Measurements from ENCODE around the gene NEURL1B.
A peak's percentile ranks its signal among the peaks of the same experiment; 100 is the strongest.

Gene NEURL1B

DNA sequence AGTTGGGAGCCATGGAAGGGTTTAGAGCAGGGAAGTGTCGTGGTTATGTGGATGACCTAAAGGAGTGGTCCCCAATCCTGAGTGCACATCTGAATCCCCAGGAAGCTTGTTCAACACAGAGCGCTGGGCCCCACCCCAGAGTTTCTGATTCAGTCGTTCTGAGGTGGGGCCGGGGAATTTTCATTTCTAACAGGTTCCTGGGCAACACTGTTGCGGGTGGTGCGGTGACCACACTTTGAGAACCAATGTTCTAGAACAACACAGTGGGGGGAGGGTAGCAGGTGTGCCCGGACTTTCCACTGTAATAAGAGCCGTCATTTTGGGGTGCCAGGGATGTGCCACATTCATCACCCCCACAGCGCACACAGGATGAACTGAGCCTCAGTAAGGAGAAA, 90.6 kb downstream of the NEURL1B start:
- WGBS: 86% methylated on average over 9 of the region's 9 CpGs
- H3K4me1 ChIP-seq (ENCODE audit: control insufficient read depth, insufficient read depth, low read depth, low read length): peaks cover 38% of the 10 kb centered on the region
- H3K9ac ChIP-seq (ENCODE audit: low read length): peak overlapping the region; percentile 95
- H3K23ac ChIP-seq (ENCODE audit: low read length in 2 of 2): no peak overlapping the region
- H3K79me1 ChIP-seq (replicated peaks; ENCODE audit: low read length, poor library complexity, severe bottlenecking): no peaks in the 10 kb centered on the region
- H3K4me3 ChIP-seq (ENCODE audit: insufficient read depth in 1 of 2, low read depth in 1 of 2, low read length in 2 of 2): no peak overlapping the region
- no peak overlapping the region for H3K27ac ChIP-seq (ENCODE audit: low read length, poor library complexity, severe bottlenecking)
- DNase-seq: no peak
- no peak overlapping the region for H4K8ac ChIP-seq (ENCODE audit: low read length)
- peak overlapping the region; percentile 16 for H2AK5ac ChIP-seq (ENCODE audit: low read length, severe bottlenecking)
- no peak overlapping the region for H2BK15ac ChIP-seq (ENCODE audit: low read depth, poor library complexity, severe bottlenecking)
- no peaks in the 10 kb centered on the region for H3K36me3 ChIP-seq (ENCODE audit: control insufficient read depth in 1 of 2, insufficient read depth in 2 of 2, low read depth in 1 of 2, low read length in 2 of 2)
- no peak overlapping the region for H4K91ac ChIP-seq (ENCODE audit: low read length)
- H2BK120ac ChIP-seq (ENCODE audit: low read depth, low read length): no peak overlapping the region
- H3K18ac ChIP-seq (ENCODE audit: low read depth in 1 of 2, low read length in 2 of 2): peak overlapping the region in 1 of 2 experiments; percentile 13
- H3K4ac ChIP-seq (ENCODE audit: low read depth in 1 of 2, low read length in 2 of 2): no peak overlapping the region
- no peaks in the 10 kb centered on the region for H3K27me3 ChIP-seq (ENCODE audit: control insufficient read depth in 1 of 2, insufficient read depth in 1 of 2, low read length in 2 of 2)
- H3K14ac ChIP-seq (ENCODE audit: low read length in 2 of 2): no peak overlapping the region
- H3K9me3 ChIP-seq (ENCODE audit: control insufficient read depth, low read length): no peaks in the 10 kb centered on the region
- H2BK5ac ChIP-seq (ENCODE audit: low read depth, low read length, poor library complexity, severe bottlenecking): no peak overlapping the region
- no peak overlapping the region for H2AFZ ChIP-seq (ENCODE audit: low read depth, low read length)
- no peak overlapping the region for H3K4me2 ChIP-seq (ENCODE audit: low read length, poor library complexity, severe bottlenecking)
- H2BK12ac ChIP-seq (ENCODE audit: low read length in 2 of 2): peak overlapping the region in 1 of 2 experiments; percentile 7

DNA sequence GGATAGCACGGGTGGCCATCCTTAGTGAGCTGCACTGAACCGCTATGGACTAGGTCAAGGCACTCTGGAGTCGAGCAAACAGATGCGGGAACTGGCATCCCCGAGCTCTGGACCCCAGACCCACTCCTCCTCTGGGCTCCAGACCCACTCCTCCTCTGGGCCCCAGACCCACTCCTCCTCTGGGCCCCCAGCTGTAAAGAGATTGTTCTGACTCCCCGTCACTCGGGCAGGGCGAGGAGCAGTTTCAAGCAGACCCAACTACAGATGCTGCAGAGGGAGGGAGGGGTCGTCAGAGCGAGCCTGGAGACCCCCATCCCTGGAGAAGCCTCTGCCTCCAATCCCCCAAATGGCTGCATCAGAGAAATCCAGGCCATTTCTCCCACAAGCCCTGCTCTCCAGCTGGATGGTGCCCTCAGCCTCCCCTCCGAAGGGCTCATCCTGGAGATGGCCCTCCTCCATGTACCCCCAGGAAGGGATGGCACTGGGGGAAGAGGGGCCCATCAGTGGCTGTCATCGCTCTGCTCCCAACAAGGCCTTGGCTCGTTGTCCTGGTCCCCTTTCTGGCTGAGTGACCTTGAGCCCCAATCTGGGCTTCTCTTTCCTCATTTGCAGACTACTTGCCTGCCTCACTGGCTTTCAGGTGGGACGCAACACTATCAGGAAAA, 91.3 kb downstream of the NEURL1B start:
- H3K4me2 ChIP-seq (ENCODE audit: low read length, poor library complexity, severe bottlenecking): no peak overlapping the region
- peak overlapping the region; percentile 90 for H4K91ac ChIP-seq (ENCODE audit: low read length)
- H3K27ac ChIP-seq (ENCODE audit: low read length, poor library complexity, severe bottlenecking): peak overlapping the region; percentile 99
- H3K9me3 ChIP-seq (ENCODE audit: control insufficient read depth, low read length): no peaks in the 10 kb centered on the region
- peak overlapping the region; percentile 51 for H2BK120ac ChIP-seq (ENCODE audit: low read depth, low read length)
- H3K4me1 ChIP-seq (ENCODE audit: control insufficient read depth, insufficient read depth, low read depth, low read length): peaks cover 40% of the 10 kb centered on the region
- no peak overlapping the region for H2BK5ac ChIP-seq (ENCODE audit: low read depth, low read length, poor library complexity, severe bottlenecking)
- DNase-seq: no peak
- WGBS: 94% methylated on average over 12 of the region's 14 CpGs
- no peak overlapping the region for H2AFZ ChIP-seq (ENCODE audit: low read depth, low read length)
- peak overlapping the region; percentile 97 for H4K8ac ChIP-seq (ENCODE audit: low read length)
- H3K4ac ChIP-seq (ENCODE audit: low read depth in 1 of 2, low read length in 2 of 2): peak overlapping the region; percentile 39 to 40
- H3K23ac ChIP-seq (ENCODE audit: low read length in 2 of 2): no peak overlapping the region
- H3K27me3 ChIP-seq (ENCODE audit: control insufficient read depth in 1 of 2, insufficient read depth in 1 of 2, low read length in 2 of 2): no peaks in the 10 kb centered on the region
- H2BK12ac ChIP-seq (ENCODE audit: low read length in 2 of 2): peak overlapping the region; percentile 61 to 87
- H3K36me3 ChIP-seq (ENCODE audit: control insufficient read depth in 1 of 2, insufficient read depth in 2 of 2, low read depth in 1 of 2, low read length in 2 of 2): no peaks in the 10 kb centered on the region
- peak overlapping the region; percentile 95 for H3K9ac ChIP-seq (ENCODE audit: low read length)
- H3K18ac ChIP-seq (ENCODE audit: low read depth in 1 of 2, low read length in 2 of 2): peak overlapping the region; percentile 2 to 49
- H3K4me3 ChIP-seq (ENCODE audit: insufficient read depth in 1 of 2, low read depth in 1 of 2, low read length in 2 of 2): peak overlapping the region in 1 of 2 experiments; percentile 28
- no peaks in the 10 kb centered on the region for H3K79me1 ChIP-seq (replicated peaks; ENCODE audit: low read length, poor library complexity, severe bottlenecking)
- H2BK15ac ChIP-seq (ENCODE audit: low read depth, poor library complexity, severe bottlenecking): peak overlapping the region; percentile 73
- H3K14ac ChIP-seq (ENCODE audit: low read length in 2 of 2): no peak overlapping the region
- H2AK5ac ChIP-seq (ENCODE audit: low read length, severe bottlenecking): peak overlapping the region; percentile 52

DNA sequence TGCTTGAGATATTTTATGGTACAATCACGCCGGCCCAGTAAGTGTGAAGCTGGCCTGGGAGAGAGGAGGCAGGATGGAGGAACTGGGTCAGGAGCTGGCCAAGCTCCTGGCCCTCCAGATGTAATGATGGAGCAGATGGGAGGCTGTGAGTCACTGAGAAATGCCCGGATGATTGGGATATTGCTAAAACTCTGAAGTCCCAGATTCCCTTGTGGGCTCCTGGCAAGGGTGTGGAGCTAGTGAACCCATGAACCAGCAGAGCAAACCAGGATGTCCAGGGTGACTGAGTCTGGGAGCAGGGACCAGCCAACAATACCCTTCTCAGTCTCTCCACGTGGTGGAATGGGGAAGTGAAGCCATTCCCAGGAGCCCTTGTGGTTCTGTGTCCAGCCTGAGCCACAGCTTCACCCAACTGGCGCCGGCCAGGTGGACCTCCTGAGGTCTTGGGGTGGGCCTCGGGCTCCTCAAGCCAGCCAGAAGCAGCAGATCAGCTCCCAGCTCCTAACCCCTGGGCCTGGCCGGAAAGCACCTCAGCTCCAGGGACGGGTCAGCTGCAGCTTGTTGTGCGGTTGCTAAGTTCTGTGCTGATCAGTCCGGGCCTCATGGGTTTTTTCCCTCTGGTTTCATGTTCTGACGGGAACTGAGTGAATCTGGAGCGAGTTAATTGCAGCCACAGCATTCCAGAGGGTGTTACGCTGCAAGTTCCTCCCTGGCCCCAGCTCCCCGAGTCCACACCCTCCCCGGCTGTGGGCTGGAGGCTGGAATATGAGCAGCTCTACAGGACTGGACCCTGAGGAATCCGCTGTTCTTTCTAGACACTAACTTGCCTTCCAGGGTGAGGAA, 92.3 kb downstream of the NEURL1B start:
- Histone ChIP-seq H3K36me3 (ENCODE audit: control insufficient read depth in 1 of 2, insufficient read depth in 2 of 2, low read depth in 1 of 2, low read length in 2 of 2) (no peaks in the 10 kb centered on the region), H3K27me3 (ENCODE audit: control insufficient read depth in 1 of 2, insufficient read depth in 1 of 2, low read length in 2 of 2) (no peaks in the 10 kb centered on the region), H3K27ac (ENCODE audit: low read length, poor library complexity, severe bottlenecking) (peak overlapping the region; percentile 99), H4K8ac (ENCODE audit: low read length) (peak overlapping the region; percentile 97), H3K9ac (ENCODE audit: low read length) (peak overlapping the region; percentile 95), H2BK120ac (ENCODE audit: low read depth, low read length) (peak overlapping the region; percentile 75), H3K4me3 (ENCODE audit: insufficient read depth in 1 of 2, low read depth in 1 of 2, low read length in 2 of 2) (peak overlapping the region in 1 of 2 experiments; percentile 54), H4K91ac (ENCODE audit: low read length) (peak overlapping the region; percentile 87), H2AFZ (ENCODE audit: low read depth, low read length) (peak overlapping the region; percentile 6), H2BK5ac (ENCODE audit: low read depth, low read length, poor library complexity, severe bottlenecking) (peak overlapping the region; percentile 97), H3K4me2 (ENCODE audit: low read length, poor library complexity, severe bottlenecking) (peak overlapping the region; percentile 19), H3K23ac (ENCODE audit: low read length in 2 of 2) (no peak overlapping the region), H3K79me1 (replicated peaks; ENCODE audit: low read length, poor library complexity, severe bottlenecking) (no peaks in the 10 kb centered on the region), H3K4me1 (ENCODE audit: control insufficient read depth, insufficient read depth, low read depth, low read length) (peaks cover 38% of the 10 kb centered on the region), H3K9me3 (ENCODE audit: control insufficient read depth, low read length) (no peaks in the 10 kb centered on the region), H3K14ac (ENCODE audit: low read length in 2 of 2) (peak overlapping the region in 1 of 2 experiments; percentile 26), H2AK5ac (ENCODE audit: low read length, severe bottlenecking) (peak overlapping the region; percentile 52), H3K4ac (ENCODE audit: low read depth in 1 of 2, low read length in 2 of 2) (peak overlapping the region in 1 of 2 experiments; percentile 85), H3K18ac (ENCODE audit: low read depth in 1 of 2, low read length in 2 of 2) (peak overlapping the region; percentile 87 to 89), H2BK15ac (ENCODE audit: low read depth, poor library complexity, severe bottlenecking) (peak overlapping the region; percentile 94), H2BK12ac (ENCODE audit: low read length in 2 of 2) (peak overlapping the region; percentile 85 to 87)
- DNase-seq: peak; percentile 99
- WGBS: 28% methylated on average over 17 of the region's 17 CpGs

DNA sequence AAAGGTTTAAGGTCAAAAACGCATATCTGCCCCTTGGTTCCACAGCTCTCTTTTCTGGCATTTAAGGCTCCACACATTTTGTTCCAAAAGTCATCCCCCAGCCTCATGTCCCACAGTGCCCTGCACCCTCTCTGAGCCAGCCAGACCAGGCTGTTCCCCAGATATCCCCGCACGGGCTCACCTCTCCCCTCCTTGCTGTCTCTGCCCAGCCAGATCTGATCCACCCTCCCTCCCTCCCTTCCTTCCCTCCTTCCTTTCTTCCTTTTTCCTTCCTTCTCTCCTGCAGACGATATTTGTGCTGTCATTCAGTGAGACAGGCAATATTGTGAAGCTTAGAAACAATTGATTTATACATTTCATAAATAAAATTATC, 92.9 kb downstream of the NEURL1B start:
- no peaks in the 10 kb centered on the region for H3K36me3 ChIP-seq (ENCODE audit: control insufficient read depth in 1 of 2, insufficient read depth in 2 of 2, low read depth in 1 of 2, low read length in 2 of 2)
- peak overlapping the region; percentile 62 to 87 for H3K18ac ChIP-seq (ENCODE audit: low read depth in 1 of 2, low read length in 2 of 2)
- no peak overlapping the region for H3K4me2 ChIP-seq (ENCODE audit: low read length, poor library complexity, severe bottlenecking)
- H3K4me3 ChIP-seq (ENCODE audit: insufficient read depth in 1 of 2, low read depth in 1 of 2, low read length in 2 of 2): peak overlapping the region in 1 of 2 experiments; percentile 54
- no peaks in the 10 kb centered on the region for H3K79me1 ChIP-seq (replicated peaks; ENCODE audit: low read length, poor library complexity, severe bottlenecking)
- H2BK12ac ChIP-seq (ENCODE audit: low read length in 2 of 2): peak overlapping the region; percentile 79 to 80
- WGBS: 11% methylated on average over 3 of the region's 4 CpGs
- peak overlapping the region; percentile 95 for H3K9ac ChIP-seq (ENCODE audit: low read length)
- H4K91ac ChIP-seq (ENCODE audit: low read length): peak overlapping the region; percentile 79
- H2AFZ ChIP-seq (ENCODE audit: low read depth, low read length): no peak overlapping the region
- no peak overlapping the region for H2AK5ac ChIP-seq (ENCODE audit: low read length, severe bottlenecking)
- H2BK120ac ChIP-seq (ENCODE audit: low read depth, low read length): peak overlapping the region; percentile 69
- peak overlapping the region; percentile 67 for H2BK5ac ChIP-seq (ENCODE audit: low read depth, low read length, poor library complexity, severe bottlenecking)
- peak overlapping the region; percentile 99 for H3K27ac ChIP-seq (ENCODE audit: low read length, poor library complexity, severe bottlenecking)
- H3K14ac ChIP-seq (ENCODE audit: low read length in 2 of 2): no peak overlapping the region
- H3K27me3 ChIP-seq (ENCODE audit: control insufficient read depth in 1 of 2, insufficient read depth in 1 of 2, low read length in 2 of 2): no peaks in the 10 kb centered on the region
- H4K8ac ChIP-seq (ENCODE audit: low read length): peak overlapping the region; percentile 94
- H2BK15ac ChIP-seq (ENCODE audit: low read depth, poor library complexity, severe bottlenecking): peak overlapping the region; percentile 45
- H3K9me3 ChIP-seq (ENCODE audit: control insufficient read depth, low read length): no peaks in the 10 kb centered on the region
- H3K23ac ChIP-seq (ENCODE audit: low read length in 2 of 2): no peak overlapping the region
- peak overlapping the region in 1 of 2 experiments; percentile 29 for H3K4ac ChIP-seq (ENCODE audit: low read depth in 1 of 2, low read length in 2 of 2)
- peaks cover 38% of the 10 kb centered on the region for H3K4me1 ChIP-seq (ENCODE audit: control insufficient read depth, insufficient read depth, low read depth, low read length)
- no peak for DNase-seq

All from mesenchymal stem cell (in vitro differentiated cells and primary cell).